Neural progenitor cell (in vitro differentiated cells): ENCODE results near the gene MAPRE3. TPM values are rescaled to one million over a fixed set of nuclear protein-coding genes. Genes with fewer than 3 reads are reported as not detected.
A peak's percentile ranks its signal among the peaks of the same experiment; 100 is the strongest.

Experiments
- DNase-seq: peaks from one replicate; pipeline ENCODE4 v3.0.0-alpha.2; 2016; ENCODE audit warnings: low spot score
- H2AFZ ChIP-seq: fragments of 200-600 bp; sonication (generic); replicated peaks from 2 replicates; pipeline ENCODE4 v1.6.1; 2016; ENCODE audit warnings: antibody characterized with exemption
- H3F3A ChIP-seq: fragments of 200-600 bp; sonication (generic); 2 replicates; pipeline ENCODE4 v1.6.1; 2016; ENCODE audit warnings: antibody characterized with exemption, low read depth
- H3K27ac ChIP-seq: fragments of 200-600 bp; sonication (generic); 2 replicates; pipeline ENCODE4 v1.5.1; 2016; ENCODE audit warnings: mild to moderate bottlenecking
- H3K27me3 ChIP-seq: fragments of 200-600 bp; sonication (generic); 2 replicates; pipeline ENCODE4 v1.6.1; 2016; ENCODE audit warnings: mild to moderate bottlenecking, moderate library complexity
- H3K36me3 ChIP-seq: fragments of 200-600 bp; sonication (generic); 2 replicates; pipeline ENCODE4 v1.5.1; 2016
- H3K4me1 ChIP-seq: fragments of 200-600 bp; sonication (generic); 2 replicates; pipeline ENCODE4 v1.6.1; 2016; ENCODE audit warnings: mixed run types
- H3K4me2 ChIP-seq: fragments of 200-600 bp; sonication (generic); 2 replicates; pipeline ENCODE4 v1.6.1; 2016
- H3K4me3 ChIP-seq: fragments of 200-600 bp; sonication (generic); 2 replicates; pipeline ENCODE4 v1.5.1; 2016
- H3K79me2 ChIP-seq: fragments of 200-600 bp; sonication (generic); 2 replicates; pipeline ENCODE4 v1.6.1; 2016; ENCODE audit warnings: low read depth
- H3K9ac ChIP-seq: fragments of 200-600 bp; sonication (generic); 2 replicates; pipeline ENCODE4 v1.6.1; 2016
- H3K9me3 ChIP-seq: fragments of 200-600 bp; sonication (generic); 2 replicates; pipeline ENCODE4 v1.5.1; 2016; ENCODE audit warnings: low read depth
- H4K20me1 ChIP-seq: fragments of 200-600 bp; sonication (generic); 2 replicates; pipeline ENCODE4 v1.6.1; 2016; ENCODE audit warnings: low read depth
- H3K27ac Mint-ChIP-seq: 3 replicates; pipeline ENCODE4 v1.8.0; 2021; ENCODE audit warnings: mixed read lengths
- H3K27me3 Mint-ChIP-seq: 2 replicates; pipeline ENCODE4 v1.8.0; 2022; ENCODE audit warnings: low read depth, mild to moderate bottlenecking, inconsistent platforms, moderate library complexity, mixed read lengths; ENCODE audit not compliant: insufficient read depth
- H3K36me3 Mint-ChIP-seq: 3 replicates; pipeline ENCODE4 v1.8.0; 2021; ENCODE audit warnings: mixed read lengths
- H3K4me1 Mint-ChIP-seq: 3 replicates; pipeline ENCODE4 v1.8.0; 2021; ENCODE audit warnings: mixed read lengths
- H3K4me3 Mint-ChIP-seq: 3 replicates; pipeline ENCODE4 v1.8.0; 2021; ENCODE audit warnings: mild to moderate bottlenecking, moderate library complexity, mixed read lengths
- H3K9me3 Mint-ChIP-seq: 3 replicates; pipeline ENCODE4 v1.8.0; 2020; ENCODE audit warnings: mixed read lengths
- EZH2 ChIP-seq: fragments of 200-600 bp; sonication (generic); IDR thresholded peaks from 2 replicates; pipeline ENCODE4 v1.6.1; 2017; ENCODE audit warnings: antibody characterized with exemption, mild to moderate bottlenecking, moderate library complexity
- EZH2phosphoT487 ChIP-seq: fragments of 200-600 bp; sonication (generic); IDR thresholded peaks from 2 replicates; pipeline ENCODE4 v1.6.1; 2017; ENCODE audit warnings: antibody characterized with exemption
- total RNA-seq: library from RNA; depleted of rRNA; stranded (reverse); fragments of >200 nt; gene quantifications from 2 replicates; pipeline ENCODE4 v1.2.3, GENCODE V29; 2015; ENCODE audit warnings: low replicate concordance
- TF ChIP-seq, protein P1 (sequence below): fragments of 200-600 bp; sonication (generic); IDR thresholded peaks from 2 replicates; pipeline ENCODE4 v1.5.1; 2017; ENCODE audit warnings: antibody characterized with exemption, mild to moderate bottlenecking

MAPRE3 gene
- total RNA-seq, 1 donor from 2014 or later: 3.1 TPM

DNA sequence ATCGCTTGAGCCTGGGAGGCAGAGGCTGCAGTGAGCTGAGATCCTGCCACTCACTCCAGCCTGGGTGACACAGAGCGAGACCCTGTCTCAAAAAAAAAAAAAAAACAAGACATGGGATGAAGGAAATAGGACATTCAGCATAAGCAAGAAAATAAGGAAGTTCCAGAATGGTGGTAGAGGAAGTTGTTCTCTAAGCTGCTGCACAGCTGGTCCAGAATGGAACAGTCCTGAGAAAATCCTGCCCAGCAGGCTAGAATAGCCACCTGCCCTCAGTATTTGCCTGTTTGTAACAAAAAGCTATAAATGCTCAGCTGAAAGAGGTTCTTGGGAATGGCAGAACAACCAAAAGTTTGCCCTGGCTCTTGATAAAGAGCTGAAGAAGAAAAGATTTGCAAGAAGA lies 11.1 kb upstream of the MAPRE3 start:
- Histone ChIP-seq H4K20me1 (no peaks in the 10 kb centered on the region), H3F3A (no peaks in the 10 kb centered on the region), H3K9ac (no peak overlapping the region), H3K79me2 (no peaks in the 10 kb centered on the region), H3K9me3 (no peaks in the 10 kb centered on the region), H3K27me3 (peaks cover 40% of the 10 kb centered on the region), H3K27ac (no peak overlapping the region), H3K36me3 (no peaks in the 10 kb centered on the region), H3K4me1 (no peaks in the 10 kb centered on the region), H3K4me2 (no peak overlapping the region), H3K4me3 (no peak overlapping the region), H2AFZ (no peak overlapping the region)
- Mint-ChIP-seq H3K9me3 (no peaks in the 10 kb centered on the region), H3K36me3 (no peaks in the 10 kb centered on the region), H3K27ac (no peak overlapping the region), H3K27me3 (peaks cover 10% of the 10 kb centered on the region), H3K4me3 (no peak overlapping the region), H3K4me1 (peaks cover 6% of the 10 kb centered on the region)
- no peak for DNase-seq
- TF ChIP-seq EZH2phosphoT487 (no peak), EZH2 (no peak)
- TF ChIP-seq, protein P1, sequence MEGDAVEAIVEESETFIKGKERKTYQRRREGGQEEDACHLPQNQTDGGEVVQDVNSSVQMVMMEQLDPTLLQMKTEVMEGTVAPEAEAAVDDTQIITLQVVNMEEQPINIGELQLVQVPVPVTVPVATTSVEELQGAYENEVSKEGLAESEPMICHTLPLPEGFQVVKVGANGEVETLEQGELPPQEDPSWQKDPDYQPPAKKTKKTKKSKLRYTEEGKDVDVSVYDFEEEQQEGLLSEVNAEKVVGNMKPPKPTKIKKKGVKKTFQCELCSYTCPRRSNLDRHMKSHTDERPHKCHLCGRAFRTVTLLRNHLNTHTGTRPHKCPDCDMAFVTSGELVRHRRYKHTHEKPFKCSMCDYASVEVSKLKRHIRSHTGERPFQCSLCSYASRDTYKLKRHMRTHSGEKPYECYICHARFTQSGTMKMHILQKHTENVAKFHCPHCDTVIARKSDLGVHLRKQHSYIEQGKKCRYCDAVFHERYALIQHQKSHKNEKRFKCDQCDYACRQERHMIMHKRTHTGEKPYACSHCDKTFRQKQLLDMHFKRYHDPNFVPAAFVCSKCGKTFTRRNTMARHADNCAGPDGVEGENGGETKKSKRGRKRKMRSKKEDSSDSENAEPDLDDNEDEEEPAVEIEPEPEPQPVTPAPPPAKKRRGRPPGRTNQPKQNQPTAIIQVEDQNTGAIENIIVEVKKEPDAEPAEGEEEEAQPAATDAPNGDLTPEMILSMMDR: no peak

DNA sequence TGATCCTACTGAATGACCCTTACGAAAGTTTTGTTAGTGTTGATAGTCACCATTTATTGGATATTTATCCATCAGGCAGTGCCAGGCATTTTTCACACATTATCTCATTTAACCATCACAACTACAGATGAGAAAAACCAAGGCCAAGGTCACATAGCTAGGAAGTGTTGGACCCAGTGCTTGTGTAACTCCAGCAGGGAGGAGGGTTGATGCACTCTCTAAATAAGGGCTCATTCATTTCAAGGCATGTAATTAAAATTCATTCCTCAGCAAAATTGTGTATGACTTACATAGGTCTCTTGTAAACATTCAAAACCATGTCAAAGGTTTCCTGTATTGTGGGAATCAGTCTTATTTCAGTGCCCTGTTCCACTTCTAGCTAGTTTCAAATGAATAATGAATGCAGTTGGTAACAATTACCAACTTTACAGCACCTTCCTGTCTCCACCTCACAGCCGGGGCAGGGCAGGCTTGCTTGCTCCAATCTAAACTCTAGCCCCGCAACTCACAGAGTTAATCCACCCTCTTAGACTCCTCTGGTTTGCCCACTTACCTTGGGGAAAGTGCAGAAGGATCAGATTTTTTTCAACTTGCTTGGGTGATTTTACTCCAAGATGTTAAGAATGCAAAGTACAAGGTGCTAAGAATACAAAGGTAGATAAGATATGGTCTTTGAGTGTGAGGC lies 5.8 kb upstream of the MAPRE3 start:
- DNase-seq: no peak
- Histone ChIP-seq H3K9me3 (no peaks in the 10 kb centered on the region), H3K36me3 (no peaks in the 10 kb centered on the region), H3K27ac (no peak overlapping the region), H3K4me3 (no peak overlapping the region), H3F3A (no peaks in the 10 kb centered on the region), H3K4me1 (no peaks in the 10 kb centered on the region), H3K9ac (no peak overlapping the region), H3K4me2 (no peak overlapping the region), H2AFZ (no peak overlapping the region), H4K20me1 (no peaks in the 10 kb centered on the region), H3K79me2 (no peaks in the 10 kb centered on the region), H3K27me3 (peaks cover 53% of the 10 kb centered on the region)
- no peaks in the 10 kb centered on the region for H3K9me3 Mint-ChIP-seq
- H3K36me3 Mint-ChIP-seq: no peaks in the 10 kb centered on the region
- H3K27ac Mint-ChIP-seq: peak overlapping the region; percentile 8
- peaks cover 8% of the 10 kb centered on the region for H3K4me1 Mint-ChIP-seq
- no peak overlapping the region for H3K4me3 Mint-ChIP-seq
- peaks cover 15% of the 10 kb centered on the region for H3K27me3 Mint-ChIP-seq
- TF ChIP-seq EZH2: no peak

DNA sequence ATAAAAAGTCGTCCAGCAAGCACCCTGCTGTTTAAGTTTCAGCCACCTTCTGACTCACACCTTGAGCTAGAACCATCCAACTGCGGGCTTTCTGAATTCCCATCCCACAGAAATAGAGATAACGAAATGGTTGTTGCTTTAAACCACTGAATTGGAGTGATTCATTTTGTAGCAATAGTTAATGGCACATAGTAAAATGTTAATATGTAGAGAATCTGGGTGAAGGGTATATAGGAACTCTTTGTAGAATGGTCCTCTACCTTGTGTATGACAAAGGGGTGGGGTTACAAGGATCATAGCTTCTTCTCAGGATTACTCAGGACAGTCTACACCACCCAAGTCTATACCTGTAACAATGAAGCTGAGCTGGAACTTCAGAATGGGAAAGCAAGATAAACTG lies 2.4 kb upstream of the MAPRE3 start:
- Histone ChIP-seq H2AFZ (no peak overlapping the region), H3K9ac (no peak overlapping the region), H3F3A (peaks cover 13% of the 10 kb centered on the region), H3K36me3 (no peaks in the 10 kb centered on the region), H3K4me1 (peaks cover 8% of the 10 kb centered on the region), H3K27me3 (peaks cover 61% of the 10 kb centered on the region), H3K4me3 (no peak overlapping the region), H3K9me3 (no peaks in the 10 kb centered on the region), H4K20me1 (peaks cover 16% of the 10 kb centered on the region), H3K27ac (no peak overlapping the region), H3K4me2 (no peak overlapping the region), H3K79me2 (no peaks in the 10 kb centered on the region)
- DNase-seq: no peak
- Mint-ChIP-seq H3K4me1 (peaks cover 21% of the 10 kb centered on the region), H3K36me3 (no peaks in the 10 kb centered on the region), H3K4me3 (no peak overlapping the region), H3K27ac (no peak overlapping the region), H3K27me3 (peaks cover 13% of the 10 kb centered on the region), H3K9me3 (no peaks in the 10 kb centered on the region)
- TF ChIP-seq, protein P1: no peak
- no peak for TF ChIP-seq EZH2phosphoT487
- no peak for TF ChIP-seq EZH2

DNA sequence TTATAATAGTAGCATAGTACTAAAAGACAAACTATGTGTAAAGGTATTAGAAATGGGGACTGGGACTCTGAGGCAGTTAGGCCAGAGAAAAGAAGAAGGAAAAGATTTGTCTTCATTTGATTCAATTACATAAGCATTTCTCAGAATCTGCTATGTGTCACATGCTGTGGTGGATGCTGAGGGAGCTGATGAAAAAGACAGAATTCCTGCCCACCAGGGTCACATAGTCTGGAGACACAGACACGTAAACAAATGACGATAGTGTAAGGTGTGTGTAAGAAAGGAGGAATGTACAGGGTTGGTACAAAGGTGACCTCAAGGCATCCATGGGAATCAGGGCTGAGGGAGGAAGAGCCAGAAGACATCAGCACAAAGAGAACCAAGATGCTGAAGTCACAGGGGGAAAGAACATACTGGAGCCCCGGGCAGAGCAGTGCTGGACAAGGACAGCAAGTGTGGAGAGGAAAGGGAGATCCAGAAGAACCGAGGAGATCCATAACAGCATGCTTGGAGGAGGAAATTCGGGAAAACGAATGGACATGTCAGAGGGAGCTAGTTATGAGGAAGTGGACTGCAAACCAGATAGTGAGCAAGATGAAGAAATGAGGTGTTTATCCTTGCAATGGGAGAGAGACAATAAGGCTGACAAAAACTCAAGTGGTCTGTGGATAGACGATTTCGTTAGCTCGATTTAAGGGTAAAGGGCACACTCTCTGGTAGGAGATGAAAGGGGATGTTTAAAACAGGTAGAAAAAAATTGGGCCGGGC lies 1.2 kb upstream of the MAPRE3 start:
- no peaks in the 10 kb centered on the region for H3K79me2 ChIP-seq
- peaks cover 18% of the 10 kb centered on the region for H4K20me1 ChIP-seq
- no peaks in the 10 kb centered on the region for H3K9me3 ChIP-seq
- peaks cover 9% of the 10 kb centered on the region for H3K4me1 ChIP-seq
- no peak for DNase-seq
- Mint-ChIP-seq H3K4me3 (peak overlapping the region; percentile 84), H3K27me3 (peaks cover 11% of the 10 kb centered on the region), H3K36me3 (no peaks in the 10 kb centered on the region), H3K4me1 (peaks cover 24% of the 10 kb centered on the region), H3K27ac (no peak overlapping the region), H3K9me3 (no peaks in the 10 kb centered on the region)
- peaks cover 13% of the 10 kb centered on the region for H3F3A ChIP-seq
- no peak overlapping the region for H3K4me3 ChIP-seq
- H2AFZ ChIP-seq: no peak overlapping the region
- no peak for TF ChIP-seq EZH2
- TF ChIP-seq, protein P1: no peak
- no peak for TF ChIP-seq EZH2phosphoT487
- no peaks in the 10 kb centered on the region for H3K36me3 ChIP-seq
- H3K27me3 ChIP-seq: peaks cover 63% of the 10 kb centered on the region
- H3K27ac ChIP-seq: no peak overlapping the region
- H3K9ac ChIP-seq: no peak overlapping the region
- no peak overlapping the region for H3K4me2 ChIP-seq
